ENCODE measurements around the gene LYRM7.

- TF ChIP-seq CTCF (conservative IDR thresholded peaks at IDR 0.05 in 1 of 2, IDR thresholded peaks at IDR 0.05 in 1 of 2; ENCODE audit: low read depth in 1 of 2, low read length in 2 of 2), result no peak
- no peak for TF ChIP-seq EZH2 (IDR thresholded peaks at IDR 0.05; ENCODE audit: low read length, missing control alignments)
These were observed 16.0 kb downstream of the LYRM7 start for GRCh38 chr5:131186561-131187256.
